Breast epithelium (tissue), 4 donors: Measurements from ENCODE around the gene HIGD1A. TPM values are rescaled to one million over a fixed set of nuclear protein-coding genes. Genes with fewer than 3 reads are reported as not detected.
A peak's percentile ranks its signal among the peaks of the same experiment; 100 is the strongest.

Experiments
- DNase-seq, 2 donors: peaks; one replicate each; pipeline ENCODE4 v3.0.0-alpha.2; 2019; ENCODE audit warnings: low spot score in 2 of 2
- H3K27ac ChIP-seq, 2 donors: fragments of 200-600 bp; sonication (generic) in 1 of 2; one replicate each; pipeline ENCODE4 v1.5.1; 2016 to 2019; ENCODE audit warnings: mild to moderate bottlenecking in 1 of 2
- H3K27me3 ChIP-seq, 2 donors: fragments of 200-600 bp; sonication (generic) in 1 of 2; one replicate each; pipeline versions ENCODE4 v1.5.1 to v1.6.0; 2017 to 2019; ENCODE audit warnings: control low read depth in 1 of 2, mild to moderate bottlenecking in 1 of 2
- H3K36me3 ChIP-seq: fragments of 200-600 bp; one replicate; pipeline ENCODE4 v1.5.1; 2019
- H3K4me1 ChIP-seq, 2 donors: fragments of 200-600 bp; sonication (generic); one replicate each; pipeline ENCODE4 v1.5.1; 2016 to 2019; ENCODE audit warnings: control low read depth in 1 of 2
- H3K4me3 ChIP-seq, 3 donors: fragments of 200-600 bp; sonication (generic); 1 replicate in 2 of 3; 2 replicates in 1 of 3; pipeline ENCODE4 v1.5.1; 2016 to 2019; ENCODE audit warnings: mild to moderate bottlenecking in 3 of 3, moderate library complexity in 2 of 3
- H3K9me3 ChIP-seq, 2 donors: fragments of 200-600 bp; sonication (generic) in 1 of 2; one replicate each; pipeline ENCODE4 v1.5.1; 2016 to 2019; ENCODE audit warnings: control low read depth in 1 of 2
- POLR2A ChIP-seq: fragments of 450-650 bp; IDR thresholded peaks from one replicate; pipeline ENCODE4 v1.6.1; 2016; ENCODE audit warnings: antibody characterized with exemption, mild to moderate bottlenecking, moderate library complexity
- POLR2AphosphoS5 ChIP-seq, 3 donors: sonication (generic); formaldehyde crosslinking; IDR thresholded peaks; one replicate each; pipeline ENCODE4 v1.6.1; 2017; ENCODE audit warnings: antibody characterized with exemption in 3 of 3
- intact Hi-C: fragments of 100-400 bp; cut with DNase I; formaldehyde crosslinking; loops from one replicate; pipeline ENCODE4 v1.15.1; 2023; ENCODE audit warnings: low total_unique reads
- total RNA-seq, 3 donors: library from RNA; depleted of rRNA; stranded (reverse); fragments of >200 nt; gene quantifications; one replicate each; pipeline ENCODE4 v1.1.0, GENCODE V29; 2016
- TF ChIP-seq, protein P1 (sequence below), 3 donors: fragments of 450-650 bp; IDR thresholded peaks; one replicate each; pipeline ENCODE4 v1.5.1; 2016 to 2017; ENCODE audit warnings: antibody characterized with exemption in 3 of 3, mild to moderate bottlenecking in 3 of 3, moderate library complexity in 3 of 3

HIGD1A gene
- total RNA-seq, 3 donors from 2014 or later, result 131 to 185 (median 148) TPM

- intact Hi-C loops, result no loop called here
Measured at GRCh38 chr3:42747581-42747980, 56.7 kb downstream of the HIGD1A start.

DNA sequence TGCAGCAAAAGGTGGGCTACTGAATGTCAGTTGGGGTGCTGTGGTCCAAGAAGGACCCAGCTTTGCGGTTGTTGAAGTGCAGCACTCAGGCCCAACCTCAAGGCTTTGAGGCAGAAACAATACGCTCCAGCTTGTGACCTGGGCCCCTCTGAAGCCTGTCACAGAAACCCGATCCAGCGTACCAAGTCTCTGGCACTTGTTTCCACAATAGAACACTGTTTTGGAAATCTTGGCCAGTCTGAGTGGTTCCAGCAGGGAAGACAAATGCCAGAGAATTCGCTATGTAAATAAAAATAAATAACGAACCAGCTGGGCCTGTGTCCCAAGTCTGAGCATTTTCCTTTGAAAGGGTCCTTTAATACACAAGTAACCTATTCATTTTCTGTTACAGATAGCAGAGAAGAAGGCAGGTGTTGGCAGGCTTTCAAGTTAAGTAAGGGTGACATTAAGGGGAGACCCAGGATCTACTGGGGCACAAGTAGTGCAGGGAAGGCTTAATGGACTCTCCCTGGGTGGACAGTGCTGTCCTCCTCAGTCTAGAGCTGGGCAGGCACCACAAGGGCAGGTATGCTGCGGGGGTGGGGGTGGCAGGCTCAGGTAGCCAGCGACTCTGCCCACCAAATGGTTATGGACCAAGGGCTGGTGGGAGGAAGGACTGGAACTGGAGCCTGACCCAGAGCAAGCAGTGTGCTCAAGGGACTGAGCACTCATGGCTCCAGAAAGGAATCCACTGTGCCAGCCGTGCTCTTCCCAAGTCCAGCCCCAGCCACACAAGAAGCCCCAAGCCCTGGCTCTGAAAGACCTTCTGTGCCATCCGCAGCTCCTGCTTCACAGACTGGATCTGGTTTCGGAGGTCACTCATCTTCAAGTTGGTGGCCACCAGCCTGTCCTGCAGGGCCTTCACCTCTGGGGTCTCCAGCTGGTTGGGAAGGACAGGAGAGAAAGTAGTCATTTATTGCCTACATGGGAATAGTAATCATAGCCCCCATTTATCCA is 57.5 kb downstream of the HIGD1A start:
- Histone ChIP-seq H3K9me3 (no peaks in the 10 kb centered on the region), H3K4me3 (no peak overlapping the region), H3K27me3 (no peaks in the 10 kb centered on the region), H3K4me1 (no peaks in the 10 kb centered on the region), H3K27ac (peak overlapping the region; percentile 71 to 86), H3K36me3 (no peaks in the 10 kb centered on the region)
- intact Hi-C loops, result no loop called here
- no peak for DNase-seq
- peak; percentile 6 for TF ChIP-seq POLR2A
- TF ChIP-seq, protein P1, sequence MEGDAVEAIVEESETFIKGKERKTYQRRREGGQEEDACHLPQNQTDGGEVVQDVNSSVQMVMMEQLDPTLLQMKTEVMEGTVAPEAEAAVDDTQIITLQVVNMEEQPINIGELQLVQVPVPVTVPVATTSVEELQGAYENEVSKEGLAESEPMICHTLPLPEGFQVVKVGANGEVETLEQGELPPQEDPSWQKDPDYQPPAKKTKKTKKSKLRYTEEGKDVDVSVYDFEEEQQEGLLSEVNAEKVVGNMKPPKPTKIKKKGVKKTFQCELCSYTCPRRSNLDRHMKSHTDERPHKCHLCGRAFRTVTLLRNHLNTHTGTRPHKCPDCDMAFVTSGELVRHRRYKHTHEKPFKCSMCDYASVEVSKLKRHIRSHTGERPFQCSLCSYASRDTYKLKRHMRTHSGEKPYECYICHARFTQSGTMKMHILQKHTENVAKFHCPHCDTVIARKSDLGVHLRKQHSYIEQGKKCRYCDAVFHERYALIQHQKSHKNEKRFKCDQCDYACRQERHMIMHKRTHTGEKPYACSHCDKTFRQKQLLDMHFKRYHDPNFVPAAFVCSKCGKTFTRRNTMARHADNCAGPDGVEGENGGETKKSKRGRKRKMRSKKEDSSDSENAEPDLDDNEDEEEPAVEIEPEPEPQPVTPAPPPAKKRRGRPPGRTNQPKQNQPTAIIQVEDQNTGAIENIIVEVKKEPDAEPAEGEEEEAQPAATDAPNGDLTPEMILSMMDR (IDR thresholded peaks at IDR 0.05), result no peak
- no peak for TF ChIP-seq POLR2AphosphoS5 (IDR thresholded peaks at IDR 0.05)

More at GRCh38 chr3:42747581-42747980, 56.7 kb downstream of the HIGD1A start:
- Histone ChIP-seq H3K27me3 (no peaks in the 10 kb centered on the region), H3K4me3 (no peak overlapping the region), H3K4me1 (no peaks in the 10 kb centered on the region), H3K9me3 (no peaks in the 10 kb centered on the region), H3K27ac (no peak overlapping the region), H3K36me3 (no peaks in the 10 kb centered on the region)
- no peak for DNase-seq
- TF ChIP-seq, protein P1 (IDR thresholded peaks at IDR 0.05), result no peak
- TF ChIP-seq POLR2AphosphoS5 (IDR thresholded peaks at IDR 0.05), result no peak
- TF ChIP-seq POLR2A, result no peak

DNA sequence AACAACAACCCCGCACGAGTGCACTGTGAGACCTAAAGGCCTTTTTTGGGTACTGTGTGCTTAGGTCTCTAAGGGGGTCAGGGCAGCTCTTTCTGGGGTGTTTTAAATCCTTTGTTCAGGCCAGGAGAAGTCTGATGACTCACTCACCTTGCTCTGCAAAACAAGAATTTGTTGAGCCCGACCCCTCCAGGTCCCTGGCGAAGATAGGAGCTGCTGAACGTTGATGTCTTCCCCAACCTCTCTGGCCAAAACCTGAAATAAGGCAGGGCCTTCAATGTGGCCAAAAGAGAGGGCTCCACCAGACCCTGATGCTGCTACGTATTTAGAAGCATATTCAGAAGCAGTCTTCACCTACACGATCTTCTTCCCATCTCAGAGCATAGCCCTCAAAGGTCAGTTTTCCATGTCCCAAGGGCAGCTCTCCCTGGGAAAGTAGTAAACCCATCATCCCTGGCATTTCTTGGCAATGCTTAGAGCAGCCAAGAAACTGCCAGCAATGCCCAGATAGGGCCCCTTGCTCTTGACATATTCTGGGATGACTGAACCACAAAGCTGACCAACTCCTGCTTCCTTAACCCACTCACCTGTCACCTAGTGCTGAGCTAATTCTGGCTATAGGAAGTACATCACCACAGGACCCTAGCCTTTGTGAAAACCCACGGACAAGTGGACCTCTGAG is 58.4 kb downstream of the HIGD1A start:
- H3K27me3 ChIP-seq, result no peaks in the 10 kb centered on the region
- H3K4me1 ChIP-seq, result no peaks in the 10 kb centered on the region
- H3K27ac ChIP-seq, result peak overlapping the region; percentile 71 to 73
- no peak overlapping the region for H3K4me3 ChIP-seq
- intact Hi-C loops, result no loop called here
- no peaks in the 10 kb centered on the region for H3K9me3 ChIP-seq
- peak in 1 of 2 donors; percentile 11 for DNase-seq
- no peak for TF ChIP-seq POLR2AphosphoS5 (IDR thresholded peaks at IDR 0.05)
- TF ChIP-seq POLR2A, result no peak
- TF ChIP-seq, protein P1 (IDR thresholded peaks at IDR 0.05), result no peak
- no peaks in the 10 kb centered on the region for H3K36me3 ChIP-seq

GRCh38 chr3:42745291-42745745 is 59.0 kb downstream of the HIGD1A start:
- TF ChIP-seq POLR2AphosphoS5 (IDR thresholded peaks at IDR 0.05) (no peak), POLR2A (no peak)
- TF ChIP-seq, protein P1 (IDR thresholded peaks at IDR 0.05), result no peak
- Histone ChIP-seq H3K9me3 (no peaks in the 10 kb centered on the region), H3K27me3 (no peaks in the 10 kb centered on the region), H3K4me3 (no peak overlapping the region), H3K36me3 (no peaks in the 10 kb centered on the region), H3K4me1 (no peaks in the 10 kb centered on the region), H3K27ac (peak overlapping the region in 1 of 2 donors; percentile 71)
- no peak for DNase-seq
- intact Hi-C loops, result no loop called here
